Measurements from ENCODE around the gene RRAGC. TPM values are rescaled to one million over a fixed set of nuclear protein-coding genes. Genes with fewer than 3 reads are reported as not detected.
"Not testable (repeated sequence)": the region's sequence is repeated elsewhere in the genome, so short reads cannot be mapped to it uniquely, and the experiment has no call there.

Gene RRAGC
- total RNA-seq, 1 experiment from 2014 or later: 7.9 TPM

GRCh38 chr1:38818175-38818976 lies 41.2 kb downstream of the RRAGC start:
- no peak for DNase-seq (ENCODE audit: extremely low read depth, low read depth)

GRCh38 chr1:38817267-38818174 lies 42.1 kb downstream of the RRAGC start:
- DNase-seq (ENCODE audit: extremely low read depth, low read depth): no peak

GRCh38 chr1:38815903-38816627 lies 43.5 kb downstream of the RRAGC start:
- no peak for DNase-seq (ENCODE audit: extremely low read depth, low read depth)

- DNase-seq (ENCODE audit: extremely low read depth, low read depth): no peak
Measured at GRCh38 chr1:38814984-38815464, 44.5 kb downstream of the RRAGC start.

- DNase-seq (ENCODE audit: extremely low read depth, low read depth): no peak
Measured at GRCh38 chr1:38814444-38814983, 45.1 kb downstream of the RRAGC start.

- no peak for DNase-seq (ENCODE audit: extremely low read depth, low read depth)
Measured at GRCh38 chr1:38812981-38813380, 46.6 kb downstream of the RRAGC start.

GRCh38 chr1:38811466-38811865 lies 48.1 kb downstream of the RRAGC start:
- not testable (repeated sequence) for DNase-seq (ENCODE audit: extremely low read depth, low read depth)

GRCh38 chr1:38806090-38806489 lies 53.5 kb downstream of the RRAGC start:
- DNase-seq (ENCODE audit: extremely low read depth, low read depth): no peak

GRCh38 chr1:38805036-38805435 lies 54.5 kb downstream of the RRAGC start:
- DNase-seq (ENCODE audit: extremely low read depth, low read depth): no peak

GRCh38 chr1:38804062-38804886 lies 55.3 kb downstream of the RRAGC start:
- no peak for DNase-seq (ENCODE audit: extremely low read depth, low read depth)

- DNase-seq (ENCODE audit: extremely low read depth, low read depth): no peak
Measured at GRCh38 chr1:38803647-38804046, 55.9 kb downstream of the RRAGC start.

GRCh38 chr1:38800720-38801671 lies 58.6 kb downstream of the RRAGC start:
- DNase-seq (ENCODE audit: extremely low read depth, low read depth): no peak

- no peak for DNase-seq (ENCODE audit: extremely low read depth, low read depth)
Measured at GRCh38 chr1:38793299-38793698, 66.3 kb downstream of the RRAGC start.

GRCh38 chr1:38791892-38792291 lies 67.7 kb downstream of the RRAGC start:
- DNase-seq (ENCODE audit: extremely low read depth, low read depth): no peak

GRCh38 chr1:38791164-38791515 lies 68.4 kb downstream of the RRAGC start:
- DNase-seq (ENCODE audit: extremely low read depth, low read depth): no peak

- DNase-seq (ENCODE audit: extremely low read depth, low read depth): no peak
Measured at GRCh38 chr1:38790422-38791163, 69.0 kb downstream of the RRAGC start.

- no peak for DNase-seq (ENCODE audit: extremely low read depth, low read depth)
Measured at GRCh38 chr1:38789498-38790169, 69.9 kb downstream of the RRAGC start.
